K562 (cell line): ENCODE measurements around the gene POLR2B. TPM values are rescaled to one million over a fixed set of nuclear protein-coding genes. Genes with fewer than 3 reads are reported as not detected.

Source experiments
- ATAC-seq: fragments of 200-7000 bp; cut with Tn5 transposase; 3 replicates; pipeline ENCODE4 v1.9.1; 2020; ENCODE audit warnings: moderate library complexity
- BruUV-seq: library from RNA; stranded (reverse); fragments of 400-500 nt; replicated peaks from 2 replicates; lab custom pipeline; 2021; lab: Mats Ljungman, UMichigan
- CTCF ChIA-PET: fragments of 300-600 bp; formaldehyde crosslinking; extraction: SDS; loops from one replicate; lab custom pipeline; 2021; ENCODE audit warnings: low intra/inter-chr PET ratio; lab: Yijun Ruan, JAX
- POLR2A ChIA-PET: fragments of 300-600, 350-650 bp; sonication (Branson Sonifier 250); formaldehyde crosslinking; extraction: SDS; loops from one replicate; lab custom pipeline; 2021; ENCODE audit warnings: antibody characterized with exemption, inconsistent platforms; lab: Yijun Ruan, JAX
- DNase-seq, 4 experiments: peaks; one replicate each; pipeline versions ENCODE4 v3.0.0 to v3.0.0-alpha.2; 2011 to 2018; ENCODE audit warnings: low spot score in 3 of 4, mixed read lengths in 3 of 4; ENCODE audit errors: extremely low read depth in 1 of 4
- FAIRE-seq: peaks from 2 replicates; lab custom pipeline; 2011; peaks lifted over from hg19 to GRCh38; lab: Jason Lieb, UNC
- H2AFZ ChIP-seq: 2 replicates; pipeline ENCODE4 v1.6.0; 2011; ENCODE audit warnings: low read depth, low read length, control low read depth, inconsistent platforms
- H3K27ac ChIP-seq: fragments of 200-600 bp; 3 replicates; pipeline ENCODE4 v1.8.0; 2011; ENCODE audit warnings: low read depth, mild to moderate bottlenecking, control low read depth, inconsistent platforms, low read length, moderate library complexity, mixed read lengths; ENCODE audit errors: extremely low read depth
- H3K27me3 ChIP-seq, 2 experiments: fragments of 300-600 bp in 1 of 2; 2 replicates in 1 of 2; 3 replicates in 1 of 2; pipeline versions ENCODE4 v1.6.0 to v1.8.0; 2011; ENCODE audit warnings: inconsistent platforms in 2 of 2, low read length in 2 of 2, mild to moderate bottlenecking in 1 of 2, mixed read lengths in 1 of 2, moderate library complexity in 1 of 2; ENCODE audit not compliant: control insufficient read depth in 2 of 2, insufficient read depth in 2 of 2
- H3K36me3 ChIP-seq: fragments of 300-600 bp; 3 replicates; pipeline ENCODE4 v1.8.0; 2011; ENCODE audit warnings: mild to moderate bottlenecking, low read length, inconsistent platforms; ENCODE audit not compliant: control insufficient read depth, insufficient read depth
- H3K4me1 ChIP-seq, 2 experiments: fragments of 200-600 bp in 1 of 2; replicated peaks in 1 of 2; 2 replicates in 1 of 2; 3 replicates in 1 of 2; pipeline versions ENCODE4 v1.5.1 to v1.8.0; 2011; ENCODE audit warnings: inconsistent platforms in 2 of 2, low read length in 2 of 2, mild to moderate bottlenecking in 1 of 2, mixed read lengths in 1 of 2, moderate library complexity in 1 of 2; ENCODE audit not compliant: control insufficient read depth in 2 of 2, insufficient read depth in 2 of 2
- H3K4me2 ChIP-seq: 2 replicates; pipeline ENCODE4 v1.6.1; 2011; ENCODE audit warnings: low read length, control low read depth, inconsistent platforms, mixed read lengths; ENCODE audit not compliant: insufficient read depth
- H3K4me3 ChIP-seq: fragments of 200-600 bp; sonication (generic), shearing (Covaris generic); 2 replicates; pipeline ENCODE4 v1.5.1; 2016; ENCODE audit warnings: control low read depth, inconsistent platforms
- H3K79me2 ChIP-seq: fragments of 200-600 bp; 3 replicates; pipeline ENCODE4 v1.8.0; 2011; ENCODE audit warnings: low read length, inconsistent platforms; ENCODE audit not compliant: control insufficient read depth, insufficient read depth
- H3K9ac ChIP-seq, 2 experiments: 2 replicates each; pipeline versions ENCODE4 v1.6.0 to v1.6.1; 2011; ENCODE audit warnings: low read depth in 2 of 2, low read length in 2 of 2, control low read depth in 1 of 2, inconsistent platforms in 1 of 2, mild to moderate bottlenecking in 1 of 2, mixed read lengths in 1 of 2; ENCODE audit not compliant: insufficient read depth in 1 of 2
- H3K9me1 ChIP-seq: one replicate; pipeline ENCODE4 v1.6.0; 2011; ENCODE audit warnings: inconsistent platforms, mild to moderate bottlenecking, low read length, moderate library complexity; ENCODE audit not compliant: control insufficient read depth, insufficient read depth
- H3K9me3 ChIP-seq: replicated peaks from 2 replicates; pipeline ENCODE4 v1.5.1; 2011; ENCODE audit warnings: low read depth, low read length, inconsistent platforms; ENCODE audit not compliant: control insufficient read depth, insufficient read depth
- H4K20me1 ChIP-seq: replicated peaks from 2 replicates; pipeline ENCODE4 v1.6.1; 2011; ENCODE audit warnings: low read length, inconsistent platforms, mixed read lengths; ENCODE audit not compliant: control insufficient read depth, insufficient read depth
- AFF4 ChIP-seq: sonication (generic); formaldehyde crosslinking; IDR thresholded peaks from 2 replicates; pipeline ENCODE4 v1.8.0; 2023; ENCODE audit warnings: mild to moderate bottlenecking, missing genetic modification reagents
- BRD9 ChIP-seq: fragments of 450-650 bp; IDR thresholded peaks from 2 replicates; pipeline ENCODE4 v1.6.1; 2018; ENCODE audit warnings: low read depth; ENCODE audit not compliant: partially characterized antibody
- CBFB ChIP-seq: sonication (generic); formaldehyde crosslinking; IDR thresholded peaks from 2 replicates; pipeline ENCODE4 v1.4.0; 2020; ENCODE audit warnings: mild to moderate bottlenecking, missing genetic modification reagents
- CHD2 ChIP-seq: IDR thresholded peaks from 2 replicates; pipeline ENCODE4 v1.6.1; 2011; ENCODE audit warnings: low read depth, low read length
- EP400 ChIP-seq: fragments of 450-650 bp; IDR thresholded peaks from 2 replicates; pipeline ENCODE4 v1.6.1; 2017; ENCODE audit warnings: antibody characterized with exemption, mild to moderate bottlenecking, moderate library complexity
- HOMEZ ChIP-seq: fragments of 250-450 bp; sonication (Bioruptor Pico); IDR thresholded peaks from 2 replicates; pipeline ENCODE4 v1.4.0; 2020; ENCODE audit warnings: mild to moderate bottlenecking, moderate library complexity
- JUN ChIP-seq, 2 experiments: sonication (generic) in 1 of 2; formaldehyde crosslinking in 1 of 2; IDR thresholded peaks; 2 replicates each; pipeline versions ENCODE4 v1.6.1 to v1.8.0; 2012 to 2022; ENCODE audit warnings: borderline replicate concordance in 2 of 2, mild to moderate bottlenecking in 2 of 2, improper control_type of control experiment in 1 of 2, low read depth in 1 of 2, low read length in 1 of 2, missing genetic modification reagents in 1 of 2
- POLR2AphosphoS5 ChIP-seq: IDR thresholded peaks from 2 replicates; pipeline ENCODE4 v1.6.1; 2011; ENCODE audit warnings: mild to moderate bottlenecking, low read depth, low read length, moderate library complexity; ENCODE audit not compliant: control insufficient read depth, insufficient read depth
- SAP30 ChIP-seq: fragments of 200-600 bp; sonication (generic); IDR thresholded peaks from 2 replicates; pipeline ENCODE4 v1.6.1; 2012; ENCODE audit warnings: borderline replicate concordance, low read depth, mild to moderate bottlenecking, moderate library complexity, low read length, control low read depth, inconsistent platforms; ENCODE audit not compliant: insufficient read depth, poor library complexity, severe bottlenecking
- SUPT5H ChIP-seq: fragments of 450-650 bp; IDR thresholded peaks from 2 replicates; pipeline ENCODE4 v1.6.1; 2016
- THRB ChIP-seq: fragments of 450-650 bp; formaldehyde crosslinking; conservative IDR thresholded peaks from 2 replicates; pipeline ENCODE4 v1.4.0; 2022; ENCODE audit warnings: mild to moderate bottlenecking, missing genetic modification characterization
- ZKSCAN1 ChIP-seq: fragments of 150-350 bp; IDR thresholded peaks from 2 replicates; pipeline ENCODE4 v1.6.1; 2016; ENCODE audit warnings: low read depth, low read length
- ZNF121 ChIP-seq: sonication (generic); formaldehyde crosslinking; conservative IDR thresholded peaks from 2 replicates; pipeline ENCODE4 v1.8.0; 2022; ENCODE audit warnings: missing genetic modification reagents
- WGBS: fragments of 100-300 bp; shearing (Covaris generic); methylation state at CpG from one replicate; pipeline ENCODE4 v1.1.6; 2016; ENCODE audit warnings: low coverage, mixed read lengths; ENCODE audit not compliant: insufficient coverage; ENCODE audit errors: missing lambda C conversion rate; 5-methylcytosine and 5-hydroxymethylcytosine counted together
- in situ Hi-C: fragments of 300-500 bp; cut with MboI; formaldehyde crosslinking; loops from 4 replicates; pipeline ENCODE4 v1.15.0; 2018; ENCODE audit warnings: inconsistent platforms, mixed read lengths
- intact Hi-C: fragments of 100-400 bp; cut with micrococcal nuclease; formaldehyde crosslinking; loops from 2 replicates; pipeline ENCODE4 v1.14.2; 2022
- polyA plus RNA-seq, 8 experiments: library from polyadenylated mRNA; depleted of rRNA in 4 of 8; stranded (reverse) in 5 of 8; unstranded in 3 of 8; fragments of >200 nt; fragmentation: Nextera tagmentation in 2 of 8; fragmentation: Illumina TruSeq in 1 of 8; extraction: Ambion mirVana in 2 of 8; extraction: Trizol in 1 of 8; gene quantifications; 2 replicates each; pipeline versions ENCODE4 v1.2.1 to v1.2.3, GENCODE V29; 2011 to 2014; ENCODE audit warnings: inconsistent platforms in 1 of 8, missing spikeins in 1 of 8
- total RNA-seq, 7 experiments: library from RNA; depleted of rRNA in 6 of 7; stranded (reverse); fragments of >200 nt in 6 of 7; fragmentation: Illumina TruSeq in 2 of 7; extraction: Trizol in 2 of 7; gene quantifications; 2 replicates each; pipeline versions ENCODE4 v1.2.1 to v1.2.3, GENCODE V29; 2011 to 2021; ENCODE audit warnings: low replicate concordance in 1 of 7

Gene POLR2B
- total and polyA plus RNA-seq, 9 of the 15 experiments (the other 6 are each of a cell fraction or from before 2014, with no cell fraction given), result 60.9 to 208 (median 142) TPM

GRCh38 chr4:56977321-56978012, 1.2 kb upstream of the POLR2B start, which contains the start of gene NOA1:
Gene NOA1 (minus strand): TSS chr4:56977606. CDS start chr4:56977585, 21 bp downstream.
- Histone ChIP-seq H3K9me3 (no peaks in the 10 kb centered on the region; the same call in 1 of the 2 replicates), H3K79me2 (peaks cover 82% of the 10 kb centered on the region), H3K36me3 (peaks cover 42% of the 10 kb centered on the region), H3K4me1 (peaks cover 23 to 36% of the 10 kb centered on the region in 2 experiments; a peak in 4 of 5 replicates), H3K27me3 (no peaks in the 10 kb centered on the region), H3K4me3 (peak within 1 kb of the TSS; percentile 98), H2AFZ (peak within 1 kb of the TSS; percentile 94), H3K4me2 (peak within 1 kb of the TSS; percentile 100), H3K27ac (peak within 1 kb of the TSS; percentile 94), H3K9me1 (no peaks in the 10 kb centered on the region), H3K9ac (peak within 1 kb of the TSS; percentile 96 to 99), H4K20me1 (peaks cover 28% of the 10 kb centered on the region)
- ChIA-PET POLR2A (interaction anchor here (0.6 to 6.3 kb wide), 11 partner anchors 8 to 70 kb away, joined by 3 to 61 read pairs (median 5); partner anchors contain the start of gene REST), CTCF (no interaction called here)
- in situ Hi-C loops (no loop called here), intact Hi-C loops (loop anchor here (5.0 kb wide), 1 partner anchor 70 kb away; the partner anchor contains the start of gene REST)
- under 1% methylated on average over 45 of the region's 51 CpGs for WGBS
- BruUV-seq, result no TSS peak
- peak; percentile 78 for ATAC-seq
- peak; percentile 97 for FAIRE-seq
- peak; percentile 88 to 99 (median 90) for DNase-seq
- TF ChIP-seq CBFB (CRISPR knock-in tag), result no peak
- TF ChIP-seq JUN (IDR thresholded peaks at IDR 0.05; ENCODE audit: borderline replicate concordance, low read depth, low read length), result peak; percentile 26; the same call in 1 of the 2 replicates
- TF ChIP-seq JUN (CRISPR knock-in tag; IDR thresholded peaks at IDR 0.05; ENCODE audit: borderline replicate concordance), result no peak
- peak; percentile 79; the same call in 1 of the 2 replicates for TF ChIP-seq AFF4
- no peak for TF ChIP-seq HOMEZ (CRISPR knock-in tag)
- peak; percentile 74 for TF ChIP-seq EP400
- TF ChIP-seq THRB (CRISPR knock-in tag), result no peak
- TF ChIP-seq SAP30, result peak; percentile 57
- TF ChIP-seq ZNF121 (CRISPR knock-in tag), result no peak
- TF ChIP-seq POLR2AphosphoS5, result peak; percentile 87
- TF ChIP-seq CHD2, result peak; percentile 97
- TF ChIP-seq SUPT5H, result peak; percentile 95
- peak; percentile 69 for TF ChIP-seq BRD9
- no peak for TF ChIP-seq ZKSCAN1
